ENCODE results near the gene ATXN7L1. TPM values are rescaled to one million over a fixed set of nuclear protein-coding genes. Genes with fewer than 3 reads are reported as not detected.

Gene ATXN7L1
- total RNA-seq, 1 experiment from 2014 or later = 16.3 TPM

GRCh38 chr7:105640956-105641810 lies 235.2 kb downstream of the ATXN7L1 start:
- in situ Hi-C loops (cut with HindIII; ENCODE audit: low pct_unique_long_range_greater_than_20kb, low sequenced_read_pairs) = no loop called here

GRCh38 chr7:105639667-105640493 lies 236.5 kb downstream of the ATXN7L1 start:
- DNase-seq (ENCODE audit: low read depth, low spot score) = no peak
- in situ Hi-C loops (cut with HindIII; ENCODE audit: low pct_unique_long_range_greater_than_20kb, low sequenced_read_pairs) = no loop called here

More at GRCh38 chr7:105640956-105641810, 235.2 kb downstream of the ATXN7L1 start:
- DNase-seq (ENCODE audit: low read depth, low spot score) = no peak

GRCh38 chr7:105638902-105639495 lies 237.4 kb downstream of the ATXN7L1 start:
- in situ Hi-C loops (cut with HindIII; ENCODE audit: low pct_unique_long_range_greater_than_20kb, low sequenced_read_pairs) = no loop called here
- no peak for DNase-seq (ENCODE audit: low read depth, low spot score)

- DNase-seq (ENCODE audit: low read depth, low spot score) = no peak
- in situ Hi-C loops (cut with HindIII; ENCODE audit: low pct_unique_long_range_greater_than_20kb, low sequenced_read_pairs) = no loop called here
Observed at GRCh38 chr7:105638334-105638733, 238.1 kb downstream of the ATXN7L1 start.

- in situ Hi-C loops (cut with HindIII; ENCODE audit: low pct_unique_long_range_greater_than_20kb, low sequenced_read_pairs) = no loop called here
- DNase-seq (ENCODE audit: low read depth, low spot score) = no peak
Observed at GRCh38 chr7:105637755-105638154, 238.6 kb downstream of the ATXN7L1 start.

- in situ Hi-C loops (cut with HindIII; ENCODE audit: low pct_unique_long_range_greater_than_20kb, low sequenced_read_pairs) = no loop called here
- DNase-seq (ENCODE audit: low read depth, low spot score) = no peak
Observed at GRCh38 chr7:105636982-105637381, 239.4 kb downstream of the ATXN7L1 start.

- in situ Hi-C loops (cut with HindIII; ENCODE audit: low pct_unique_long_range_greater_than_20kb, low sequenced_read_pairs) = no loop called here
- DNase-seq (ENCODE audit: low read depth, low spot score) = no peak
Observed at GRCh38 chr7:105635197-105635596, 241.2 kb downstream of the ATXN7L1 start.

- DNase-seq (ENCODE audit: low read depth, low spot score) = no peak
- in situ Hi-C loops (cut with HindIII; ENCODE audit: low pct_unique_long_range_greater_than_20kb, low sequenced_read_pairs) = no loop called here
Observed at GRCh38 chr7:105625986-105626385, 250.4 kb downstream of the ATXN7L1 start.

GRCh38 chr7:105623906-105624305 lies 252.5 kb downstream of the ATXN7L1 start:
- in situ Hi-C loops (cut with HindIII; ENCODE audit: low pct_unique_long_range_greater_than_20kb, low sequenced_read_pairs) = no loop called here

GRCh38 chr7:105623378-105623777 lies 253.0 kb downstream of the ATXN7L1 start:
- in situ Hi-C loops (cut with HindIII; ENCODE audit: low pct_unique_long_range_greater_than_20kb, low sequenced_read_pairs) = no loop called here
- no peak for DNase-seq (ENCODE audit: low read depth, low spot score)

More at GRCh38 chr7:105623906-105624305, 252.5 kb downstream of the ATXN7L1 start:
- DNase-seq (ENCODE audit: low read depth, low spot score) = no peak

- in situ Hi-C loops (cut with HindIII; ENCODE audit: low pct_unique_long_range_greater_than_20kb, low sequenced_read_pairs) = no loop called here
- DNase-seq (ENCODE audit: low read depth, low spot score) = no peak
Observed at GRCh38 chr7:105622106-105622731, 254.2 kb downstream of the ATXN7L1 start.

GRCh38 chr7:105621617-105622016 lies 254.8 kb downstream of the ATXN7L1 start:
- in situ Hi-C loops (cut with HindIII; ENCODE audit: low pct_unique_long_range_greater_than_20kb, low sequenced_read_pairs) = no loop called here

GRCh38 chr7:105621176-105621575 lies 255.2 kb downstream of the ATXN7L1 start:
- in situ Hi-C loops (cut with HindIII; ENCODE audit: low pct_unique_long_range_greater_than_20kb, low sequenced_read_pairs) = no loop called here

More at GRCh38 chr7:105621617-105622016, 254.8 kb downstream of the ATXN7L1 start:
- no peak for DNase-seq (ENCODE audit: low read depth, low spot score)

GRCh38 chr7:105619590-105619989 lies 256.8 kb downstream of the ATXN7L1 start:
- in situ Hi-C loops (cut with HindIII; ENCODE audit: low pct_unique_long_range_greater_than_20kb, low sequenced_read_pairs) = no loop called here
- DNase-seq (ENCODE audit: low read depth, low spot score) = no peak

More at GRCh38 chr7:105621176-105621575, 255.2 kb downstream of the ATXN7L1 start:
- DNase-seq (ENCODE audit: low read depth, low spot score) = no peak

GRCh38 chr7:105618016-105618296 lies 258.4 kb downstream of the ATXN7L1 start:
- in situ Hi-C loops (cut with HindIII; ENCODE audit: low pct_unique_long_range_greater_than_20kb, low sequenced_read_pairs) = no loop called here
- no peak for DNase-seq (ENCODE audit: low read depth, low spot score)

GRCh38 chr7:105617280-105618015 lies 259.0 kb downstream of the ATXN7L1 start:
- in situ Hi-C loops (cut with HindIII; ENCODE audit: low pct_unique_long_range_greater_than_20kb, low sequenced_read_pairs) = no loop called here
- no peak for DNase-seq (ENCODE audit: low read depth, low spot score)

- in situ Hi-C loops (cut with HindIII; ENCODE audit: low pct_unique_long_range_greater_than_20kb, low sequenced_read_pairs) = no loop called here
- no peak for DNase-seq (ENCODE audit: low read depth, low spot score)
Observed at GRCh38 chr7:105614341-105614840, 262.0 kb downstream of the ATXN7L1 start.

Data from SK-MEL-5 (cell line).